ENCODE results near the gene PCSK5. TPM values are rescaled to one million over a fixed set of nuclear protein-coding genes. Genes with fewer than 3 reads are reported as not detected.
A peak's percentile ranks its signal among the peaks of the same experiment; 100 is the strongest.

PCSK5 gene
- total and polyA plus RNA-seq, 3 experiments from 2014 or later = 1.6 to 1.9 (median 1.8) TPM

DNA sequence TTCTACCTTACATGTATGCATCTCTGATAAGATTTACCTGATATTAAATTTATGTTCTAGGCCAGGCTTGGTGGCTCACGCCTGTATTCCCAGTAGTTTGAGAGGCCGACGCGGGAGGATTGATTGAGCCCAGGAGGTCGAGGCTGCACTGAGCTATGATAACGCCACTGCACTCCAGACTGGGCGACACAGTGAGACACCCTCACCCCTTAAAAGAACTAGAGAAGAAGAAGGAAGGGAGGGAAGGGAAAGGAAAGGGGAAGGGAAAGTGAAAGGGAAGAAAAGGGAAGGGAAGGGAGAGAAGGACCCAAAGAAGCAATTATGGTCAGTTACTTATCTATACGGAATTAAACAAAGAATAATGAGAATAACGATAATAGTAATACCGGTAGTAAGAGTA is 504.9 kb downstream of the PCSK5 start:
- no peak overlapping the region for H3K4me3 ChIP-seq (ENCODE audit: low read length)
- Mint-ChIP-seq H3K27me3 (no peaks in the 10 kb centered on the region), H3K4me1 (peaks cover 28 to 39% (median 39%) of the 10 kb centered on the region in 3 donors)

DNA sequence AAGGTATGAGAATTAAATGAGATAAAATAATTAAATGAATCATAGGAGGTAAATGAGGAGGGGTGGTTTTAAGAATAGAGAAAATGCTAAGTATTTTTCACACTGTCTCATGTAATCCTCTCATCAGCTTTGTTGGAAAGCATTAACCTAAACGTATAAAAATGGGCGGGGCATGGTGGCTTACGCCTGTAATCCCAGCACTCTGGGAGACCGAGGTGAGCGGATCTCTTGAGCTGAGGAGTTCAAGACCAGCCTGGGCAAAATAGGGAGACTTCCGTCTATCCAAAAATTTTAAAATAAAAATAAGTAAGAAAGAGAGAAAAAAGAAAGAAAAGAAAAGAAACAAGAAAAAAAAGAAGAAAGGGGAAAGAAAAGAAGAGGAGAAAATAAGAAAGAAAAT is 505.7 kb downstream of the PCSK5 start:
- POLR2A ChIA-PET = no interaction called here

More for the DNA sequence above, 504.9 kb downstream of the PCSK5 start:
- Mint-ChIP-seq H3K9me3 (no peaks in the 10 kb centered on the region), H3K36me3 (peaks cover 5 to 16% (median 8%) of the 10 kb centered on the region in 3 donors), H3K4me3 (peak overlapping the region; percentile 5 to 97 (median 93)), H3K27ac (peak overlapping the region; percentile 63 to 100 (median 96))
- H3K4me1 ChIP-seq (ENCODE audit: insufficient read depth, low read length) = peaks cover 18% of the 10 kb centered on the region
- H3K27me3 ChIP-seq (ENCODE audit: insufficient read depth, low read length, poor library complexity, severe bottlenecking) = no peaks in the 10 kb centered on the region
- H3K36me3 ChIP-seq (ENCODE audit: insufficient read depth, low read length) = no peaks in the 10 kb centered on the region
- ChIA-PET CTCF (interaction anchor here (1.4 to 2.2 kb wide), 2 partner anchors 9 to 309 kb away, joined by 7 to 12 read pairs; no protein-coding TSS in a partner anchor), POLR2A (interaction anchor here (0.7 kb wide), 1 partner anchor 64 kb away, joined by 3 read pairs; the partner anchor contains the start of gene GCNT1)
- no peaks in the 10 kb centered on the region for H3K9me3 ChIP-seq (ENCODE audit: low read length)
- peak overlapping the region; percentile 89 for H3K27ac ChIP-seq (ENCODE audit: low read depth, low read length)
- DNase-seq = no peak

DNA sequence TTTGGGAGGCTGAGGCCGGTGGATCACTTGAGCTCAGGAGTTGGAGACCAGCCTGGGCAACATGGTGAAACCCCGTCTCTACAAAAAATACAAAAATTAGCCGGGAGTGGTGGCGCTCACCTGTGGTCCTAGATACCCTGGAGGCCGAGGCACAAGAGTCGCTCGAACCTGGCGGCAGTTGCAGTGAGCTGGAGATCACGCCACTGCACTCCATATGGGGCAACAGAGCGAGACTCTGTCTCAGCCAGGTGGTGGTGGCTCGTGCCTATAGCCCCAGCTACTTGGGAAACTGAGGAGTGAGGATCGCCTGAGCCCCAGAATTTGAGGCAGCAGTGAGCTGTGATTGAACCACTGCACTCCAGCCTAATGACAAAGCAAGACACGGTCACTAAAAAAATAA is 506.1 kb downstream of the PCSK5 start:
- Histone ChIP-seq H3K27me3 (ENCODE audit: insufficient read depth, low read length, poor library complexity, severe bottlenecking) (no peaks in the 10 kb centered on the region), H3K9me3 (ENCODE audit: low read length) (no peaks in the 10 kb centered on the region), H3K4me3 (ENCODE audit: low read length) (no peak overlapping the region), H3K36me3 (ENCODE audit: insufficient read depth, low read length) (no peaks in the 10 kb centered on the region), H3K27ac (ENCODE audit: low read depth, low read length) (no peak overlapping the region), H3K4me1 (ENCODE audit: insufficient read depth, low read length) (peaks cover 18% of the 10 kb centered on the region)
- peaks cover 5 to 10% (median 8%) of the 10 kb centered on the region in 3 donors for H3K36me3 Mint-ChIP-seq
- no peak overlapping the region for H3K4me3 Mint-ChIP-seq
- peaks cover 20 to 30% (median 29%) of the 10 kb centered on the region in 3 donors for H3K4me1 Mint-ChIP-seq
- H3K27ac Mint-ChIP-seq = peak overlapping the region in 1 of 8 donors; percentile 60
- DNase-seq = no peak
- H3K27me3 Mint-ChIP-seq = no peaks in the 10 kb centered on the region
- CTCF ChIA-PET = no interaction called here
- POLR2A ChIA-PET = no interaction called here
- H3K9me3 Mint-ChIP-seq = no peaks in the 10 kb centered on the region

More for the DNA sequence above, 505.7 kb downstream of the PCSK5 start:
- Histone ChIP-seq H3K27ac (ENCODE audit: low read depth, low read length) (no peak overlapping the region), H3K9me3 (ENCODE audit: low read length) (no peaks in the 10 kb centered on the region), H3K4me1 (ENCODE audit: insufficient read depth, low read length) (peaks cover 18% of the 10 kb centered on the region), H3K4me3 (ENCODE audit: low read length) (no peak overlapping the region), H3K27me3 (ENCODE audit: insufficient read depth, low read length, poor library complexity, severe bottlenecking) (no peaks in the 10 kb centered on the region), H3K36me3 (ENCODE audit: insufficient read depth, low read length) (no peaks in the 10 kb centered on the region)
- peaks cover 5 to 11% (median 8%) of the 10 kb centered on the region in 3 donors for H3K36me3 Mint-ChIP-seq
- no peak for DNase-seq
- no peaks in the 10 kb centered on the region for H3K27me3 Mint-ChIP-seq
- H3K27ac Mint-ChIP-seq = peak overlapping the region in 1 of 8 donors; percentile 98
- H3K4me3 Mint-ChIP-seq = no peak overlapping the region
- H3K4me1 Mint-ChIP-seq = peaks cover 22 to 32% (median 31%) of the 10 kb centered on the region in 3 donors
- CTCF ChIA-PET = no interaction called here
- no peaks in the 10 kb centered on the region for H3K9me3 Mint-ChIP-seq

DNA sequence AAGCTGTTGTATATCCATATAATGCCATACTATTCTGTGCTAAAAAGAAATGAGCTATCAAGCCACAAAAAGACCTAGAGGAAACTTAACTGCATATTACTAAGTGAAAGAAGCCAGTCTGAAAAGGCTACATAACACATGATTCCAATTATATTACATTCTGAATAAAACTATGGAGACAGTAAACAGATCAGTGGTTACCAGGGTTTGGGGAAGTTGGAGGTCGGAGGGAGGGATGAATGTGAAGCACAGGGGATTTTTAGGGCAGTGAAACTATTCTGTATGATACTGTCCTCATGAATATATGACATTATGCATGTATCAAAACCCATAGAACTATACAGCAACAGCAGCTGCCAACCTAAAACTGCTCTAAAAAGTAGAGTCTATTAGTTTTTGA is 509.4 kb downstream of the PCSK5 start:
- ChIA-PET CTCF (interaction anchor here (1.3 kb wide), 1 partner anchor 259 kb away, joined by 4 read pairs; no protein-coding TSS in a partner anchor), POLR2A (no interaction called here)
- no peak overlapping the region for H3K27ac ChIP-seq (ENCODE audit: low read depth, low read length)
- H3K36me3 ChIP-seq (ENCODE audit: insufficient read depth, low read length) = no peaks in the 10 kb centered on the region
- no peaks in the 10 kb centered on the region for H3K27me3 ChIP-seq (ENCODE audit: insufficient read depth, low read length, poor library complexity, severe bottlenecking)
- Mint-ChIP-seq H3K9me3 (no peaks in the 10 kb centered on the region), H3K27ac (no peak overlapping the region), H3K4me3 (no peak overlapping the region), H3K27me3 (no peaks in the 10 kb centered on the region), H3K4me1 (peaks cover 10 to 19% (median 17%) of the 10 kb centered on the region in 3 donors), H3K36me3 (peaks cover 0 to 1% (median 0%) of the 10 kb centered on the region in 3 donors)
- H3K9me3 ChIP-seq (ENCODE audit: low read length) = no peaks in the 10 kb centered on the region
- peaks cover 13% of the 10 kb centered on the region for H3K4me1 ChIP-seq (ENCODE audit: insufficient read depth, low read length)
- no peak for DNase-seq
- no peak overlapping the region for H3K4me3 ChIP-seq (ENCODE audit: low read length)

DNA sequence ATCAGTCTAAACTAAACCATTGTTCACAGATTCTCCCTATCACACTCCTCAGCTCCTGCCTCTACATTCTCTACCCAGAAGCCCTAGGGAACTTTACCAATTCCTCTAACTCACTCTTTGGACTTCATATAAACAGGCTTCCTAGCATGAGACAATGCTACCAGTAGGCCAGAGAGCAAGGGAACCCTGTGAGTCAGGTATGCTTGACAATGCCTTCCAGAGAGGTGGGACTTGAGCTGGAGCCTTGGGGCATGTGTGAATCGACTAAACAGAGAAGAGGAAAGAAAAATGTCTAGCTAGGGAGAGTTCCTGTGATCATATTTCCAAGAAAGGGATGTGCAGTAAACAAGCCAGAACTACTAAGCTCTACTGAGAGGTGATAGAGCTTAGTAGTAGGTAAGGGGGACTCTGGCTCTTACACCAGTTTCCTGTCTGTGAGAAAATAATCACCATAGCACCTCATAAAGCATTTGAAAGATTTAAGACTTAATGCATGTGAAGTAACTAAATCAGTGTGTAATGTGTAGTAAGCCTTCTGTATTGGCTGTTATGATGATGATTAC is 510.1 kb downstream of the PCSK5 start:
- peaks cover 0 to 1% of the 10 kb centered on the region in 2 donors for H3K27me3 Mint-ChIP-seq
- H3K4me1 Mint-ChIP-seq = peaks cover 7 to 12% (median 10%) of the 10 kb centered on the region in 3 donors
- no peaks in the 10 kb centered on the region for H3K36me3 ChIP-seq (ENCODE audit: insufficient read depth, low read length)
- no peaks in the 10 kb centered on the region for H3K27me3 ChIP-seq (ENCODE audit: insufficient read depth, low read length, poor library complexity, severe bottlenecking)
- ChIA-PET CTCF (interaction anchor here (1.3 to 1.5 kb wide), 2 partner anchors 17 to 258 kb away, joined by 4 to 5 read pairs; no protein-coding TSS in a partner anchor), POLR2A (no interaction called here)
- no peaks in the 10 kb centered on the region for H3K9me3 ChIP-seq (ENCODE audit: low read length)
- no peak overlapping the region for H3K27ac Mint-ChIP-seq
- H3K36me3 Mint-ChIP-seq = no peaks in the 10 kb centered on the region
- no peak overlapping the region for H3K4me3 ChIP-seq (ENCODE audit: low read length)
- peaks cover 8% of the 10 kb centered on the region for H3K4me1 ChIP-seq (ENCODE audit: insufficient read depth, low read length)
- H3K4me3 Mint-ChIP-seq = no peak overlapping the region
- H3K27ac ChIP-seq (ENCODE audit: low read depth, low read length) = no peak overlapping the region
- H3K9me3 Mint-ChIP-seq = no peaks in the 10 kb centered on the region
- DNase-seq = no peak

DNA sequence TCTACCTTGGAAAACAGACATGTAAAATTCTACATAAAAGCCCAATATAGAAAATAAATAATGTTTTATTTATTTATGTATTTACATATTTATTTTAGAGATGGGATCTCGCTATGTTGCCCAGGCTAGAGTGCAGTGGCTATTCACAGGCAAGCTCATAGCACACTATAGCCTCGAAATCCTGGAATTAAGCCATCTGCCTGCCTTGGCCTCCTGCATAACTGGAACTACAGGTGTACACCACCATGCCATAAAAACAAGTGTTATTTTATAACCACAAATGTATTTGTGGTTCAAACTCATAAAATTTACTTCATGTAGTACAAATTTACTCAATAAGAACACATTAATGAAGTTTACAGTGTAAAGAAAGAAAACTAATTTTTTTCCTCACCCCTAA is 510.7 kb downstream of the PCSK5 start:
- H3K36me3 ChIP-seq (ENCODE audit: insufficient read depth, low read length) = no peaks in the 10 kb centered on the region
- no peak overlapping the region for H3K4me3 Mint-ChIP-seq
- CTCF ChIA-PET = interaction anchor here (1.5 kb wide), 1 partner anchor 16 kb away, joined by 5 read pairs; no protein-coding TSS in a partner anchor
- no peaks in the 10 kb centered on the region for H3K9me3 Mint-ChIP-seq
- POLR2A ChIA-PET = no interaction called here
- no peaks in the 10 kb centered on the region for H3K9me3 ChIP-seq (ENCODE audit: low read length)
- no peaks in the 10 kb centered on the region for H3K27me3 ChIP-seq (ENCODE audit: insufficient read depth, low read length, poor library complexity, severe bottlenecking)
- H3K27ac ChIP-seq (ENCODE audit: low read depth, low read length) = no peak overlapping the region
- no peak for DNase-seq
- H3K4me1 ChIP-seq (ENCODE audit: insufficient read depth, low read length) = peaks cover 5% of the 10 kb centered on the region
- H3K4me1 Mint-ChIP-seq = peaks cover 7 to 10% (median 10%) of the 10 kb centered on the region in 3 donors
- no peak overlapping the region for H3K27ac Mint-ChIP-seq
- H3K36me3 Mint-ChIP-seq = no peaks in the 10 kb centered on the region
- H3K4me3 ChIP-seq (ENCODE audit: low read length) = no peak overlapping the region
- peaks cover 0 to 1% of the 10 kb centered on the region in 2 donors for H3K27me3 Mint-ChIP-seq

DNA sequence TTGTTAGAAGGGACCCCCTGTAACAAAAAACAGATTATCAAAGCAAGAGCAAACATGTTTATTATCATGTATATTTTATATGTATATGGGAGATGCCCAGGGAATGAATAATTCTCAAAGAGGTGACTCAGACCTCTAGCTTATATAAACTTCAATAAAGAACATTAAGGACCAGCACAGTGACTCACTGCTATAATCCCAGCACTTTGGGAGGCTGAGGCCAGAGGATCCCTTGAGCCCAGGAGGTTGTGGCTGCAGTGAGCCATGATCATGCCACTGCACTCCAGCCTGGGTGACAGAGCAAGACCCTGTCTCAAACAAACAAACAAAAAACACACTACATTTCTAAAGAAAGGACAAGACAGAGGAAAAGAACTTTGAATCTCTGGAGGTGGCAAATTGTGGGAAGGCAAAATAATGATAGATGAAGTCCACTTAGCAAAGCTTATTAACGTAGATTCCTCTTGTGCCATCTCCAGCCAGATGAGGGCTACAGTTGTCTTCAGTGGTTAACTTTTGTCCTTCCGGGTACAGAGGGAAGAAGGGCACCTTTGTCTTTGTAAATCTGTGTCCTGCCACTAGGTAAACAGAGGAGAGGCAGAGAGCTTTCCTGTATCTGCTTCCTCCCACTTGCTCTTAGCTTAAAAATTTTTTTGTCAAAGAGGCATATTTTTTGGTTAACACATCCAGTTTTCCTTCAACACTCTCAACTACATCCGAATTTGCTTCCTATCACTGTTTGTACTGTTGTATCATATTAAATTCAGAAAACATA is 511.3 kb downstream of the PCSK5 start:
- DNase-seq = no peak
- H3K4me1 ChIP-seq (ENCODE audit: insufficient read depth, low read length) = peaks cover 5% of the 10 kb centered on the region
- Mint-ChIP-seq H3K27ac (no peak overlapping the region), H3K36me3 (no peaks in the 10 kb centered on the region), H3K4me3 (no peak overlapping the region), H3K4me1 (peaks cover 7 to 10% (median 10%) of the 10 kb centered on the region in 3 donors), H3K27me3 (peaks cover 0 to 1% of the 10 kb centered on the region in 2 donors), H3K9me3 (no peaks in the 10 kb centered on the region)
- POLR2A ChIA-PET = interaction anchor here (0.6 kb wide), 1 partner anchor 1899 kb away, joined by 3 read pairs; no protein-coding TSS in a partner anchor
- H3K9me3 ChIP-seq (ENCODE audit: low read length) = no peaks in the 10 kb centered on the region
- H3K27ac ChIP-seq (ENCODE audit: low read depth, low read length) = no peak overlapping the region
- H3K27me3 ChIP-seq (ENCODE audit: insufficient read depth, low read length, poor library complexity, severe bottlenecking) = no peaks in the 10 kb centered on the region
- CTCF ChIA-PET = interaction anchor here (1.1 to 1.9 kb wide), 4 partner anchors 8 to 257 kb away, joined by 3 to 5 read pairs (median 4); partner anchors contain the start of gene RFK
- no peaks in the 10 kb centered on the region for H3K36me3 ChIP-seq (ENCODE audit: insufficient read depth, low read length)
- H3K4me3 ChIP-seq (ENCODE audit: low read length) = no peak overlapping the region

DNA sequence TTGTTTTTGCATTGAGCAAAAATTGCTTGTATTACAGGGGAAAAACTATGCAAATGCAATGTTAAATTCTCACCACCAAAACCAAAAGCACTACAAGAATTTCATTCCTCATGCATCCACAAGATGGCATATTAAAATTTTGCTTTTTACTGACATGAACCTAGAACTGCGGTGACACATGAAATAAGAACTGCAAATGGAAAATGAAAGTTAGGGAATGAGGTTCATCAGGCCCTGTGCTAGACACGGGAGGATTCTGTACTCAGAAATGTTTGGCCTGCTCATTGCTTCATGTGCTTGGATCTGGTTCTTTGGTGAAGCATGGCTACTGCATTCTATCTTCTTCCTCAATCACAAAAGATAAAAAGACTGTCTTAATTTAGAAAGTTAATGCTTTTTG is 512.9 kb downstream of the PCSK5 start:
- no peak overlapping the region for H3K27ac ChIP-seq (ENCODE audit: low read depth, low read length)
- no peaks in the 10 kb centered on the region for H3K9me3 ChIP-seq (ENCODE audit: low read length)
- Mint-ChIP-seq H3K27ac (peak overlapping the region; percentile 53 to 88 (median 68)), H3K4me1 (peaks cover 7 to 11% (median 10%) of the 10 kb centered on the region in 3 donors), H3K27me3 (peaks cover 0 to 1% of the 10 kb centered on the region in 2 donors), H3K9me3 (no peaks in the 10 kb centered on the region), H3K36me3 (no peaks in the 10 kb centered on the region), H3K4me3 (peak overlapping the region; percentile 3 to 76 (median 51))
- CTCF ChIA-PET = interaction anchor here (1.9 kb wide), 1 partner anchor 255 kb away, joined by 5 read pairs; no protein-coding TSS in a partner anchor
- H3K36me3 ChIP-seq (ENCODE audit: insufficient read depth, low read length) = no peaks in the 10 kb centered on the region
- no peaks in the 10 kb centered on the region for H3K27me3 ChIP-seq (ENCODE audit: insufficient read depth, low read length, poor library complexity, severe bottlenecking)
- peaks cover 5% of the 10 kb centered on the region for H3K4me1 ChIP-seq (ENCODE audit: insufficient read depth, low read length)
- peak in 2 of 5 donors; percentile 48 to 60 for DNase-seq
- POLR2A ChIA-PET = no interaction called here
- H3K4me3 ChIP-seq (ENCODE audit: low read length) = no peak overlapping the region
